OCI-LY1 (cell line): Measurements from ENCODE around the gene VEGFA.

ENCODE experiments used
- CTCF ChIP-seq: fragments of 200-600 bp; sonication (generic), shearing (Covaris generic); IDR thresholded peaks from 2 replicates; pipeline ENCODE4 v1.5.1; 2017; ENCODE audit warnings: mild to moderate bottlenecking, antibody characterized with exemption, low read length, moderate library complexity, mixed read lengths
- EZH2 ChIP-seq: fragments of 200-600 bp; sonication (generic), shearing (Covaris generic); IDR thresholded peaks from 2 replicates; pipeline ENCODE4 v1.8.0; 2017; ENCODE audit warnings: borderline replicate concordance, mixed run types, mild to moderate bottlenecking, antibody characterized with exemption, low read length, moderate library complexity, mixed read lengths

DNA sequence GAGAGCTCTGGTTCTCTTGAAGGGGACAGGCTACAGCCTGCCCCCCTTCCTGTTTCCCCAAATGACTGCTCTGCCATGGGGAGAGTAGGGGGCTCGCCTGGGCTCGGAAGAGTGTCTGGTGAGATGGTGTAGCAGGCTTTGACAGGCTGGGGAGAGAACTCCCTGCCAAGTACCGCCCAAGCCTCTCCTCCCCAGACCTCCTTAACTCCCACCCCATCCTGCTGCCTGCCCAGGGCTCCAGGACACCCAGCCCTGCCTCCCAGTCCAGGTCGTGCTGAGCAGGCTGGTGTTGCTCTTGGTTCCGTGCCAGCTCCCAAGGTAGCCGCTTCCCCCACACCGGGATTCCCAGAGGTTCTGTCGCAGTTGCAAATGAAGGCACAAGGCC is 9.8 kb downstream of the VEGFA start:
- no peak for TF ChIP-seq CTCF
- TF ChIP-seq EZH2: no peak
